GM21447 (cell line): Measurements from ENCODE around the gene RAB17.
"Not testable (repeated sequence)": the region's sequence is repeated elsewhere in the genome, so short reads cannot be mapped to it uniquely, and the experiment has no call there.

ENCODE experiments used
- ATAC-seq: cut with Tn5 transposase; IDR thresholded peaks from one replicate; pipeline ENCODE4 v1.9.1; 2021; ENCODE audit not compliant: unreplicated experiment

RAB17 gene

GRCh38 chr2:237625216-237625705, 34.7 kb upstream of the RAB17 start:
- ATAC-seq = no peak

GRCh38 chr2:237624565-237624964, 34.0 kb upstream of the RAB17 start:
- no peak for ATAC-seq

GRCh38 chr2:237623428-237624403, 33.2 kb upstream of the RAB17 start:
- ATAC-seq = no peak

GRCh38 chr2:237618449-237618848, 27.9 kb upstream of the RAB17 start:
- ATAC-seq = no peak

- ATAC-seq = no peak
Observed at GRCh38 chr2:237617587-237617982, 27.1 kb upstream of the RAB17 start.

- ATAC-seq = no peak
Observed at GRCh38 chr2:237616734-237617586, 26.4 kb upstream of the RAB17 start.

GRCh38 chr2:237616373-237616733, 25.8 kb upstream of the RAB17 start:
- ATAC-seq = no peak

GRCh38 chr2:237615631-237616249, 25.2 kb upstream of the RAB17 start:
- ATAC-seq = no peak

- no peak for ATAC-seq
Observed at GRCh38 chr2:237614151-237614720, 23.7 kb upstream of the RAB17 start.

GRCh38 chr2:237613679-237614078, 23.1 kb upstream of the RAB17 start:
- no peak for ATAC-seq

- ATAC-seq = no peak
Observed at GRCh38 chr2:237612527-237613357, 22.2 kb upstream of the RAB17 start.

GRCh38 chr2:237606522-237606921, 16.0 kb upstream of the RAB17 start:
- not testable (repeated sequence) for ATAC-seq

GRCh38 chr2:237604960-237605359, 14.4 kb upstream of the RAB17 start:
- ATAC-seq = no peak

GRCh38 chr2:237604391-237604790, 13.9 kb upstream of the RAB17 start:
- ATAC-seq = no peak

- ATAC-seq = peak; percentile 90
Observed at GRCh38 chr2:237603718-237604362, 13.3 kb upstream of the RAB17 start.

- ATAC-seq = no peak
Observed at GRCh38 chr2:237603049-237603717, 12.6 kb upstream of the RAB17 start.

GRCh38 chr2:237602409-237602808, 11.9 kb upstream of the RAB17 start:
- ATAC-seq = no peak

GRCh38 chr2:237601453-237602116, 11.1 kb upstream of the RAB17 start:
- ATAC-seq = no peak
